GM19395 (cell line): ENCODE measurements around the gene AQP3.
A peak's percentile ranks its signal among the peaks of the same experiment; 100 is the strongest.
"Not testable (repeated sequence)": the region's sequence is repeated elsewhere in the genome, so short reads cannot be mapped to it uniquely, and the experiment has no call there.

Source experiments
- ATAC-seq: cut with Tn5 transposase; IDR thresholded peaks from one replicate; pipeline ENCODE4 v1.9.1; 2021; ENCODE audit warnings: mild to moderate bottlenecking, moderate library complexity; ENCODE audit not compliant: unreplicated experiment

The AQP3 gene

DNA sequence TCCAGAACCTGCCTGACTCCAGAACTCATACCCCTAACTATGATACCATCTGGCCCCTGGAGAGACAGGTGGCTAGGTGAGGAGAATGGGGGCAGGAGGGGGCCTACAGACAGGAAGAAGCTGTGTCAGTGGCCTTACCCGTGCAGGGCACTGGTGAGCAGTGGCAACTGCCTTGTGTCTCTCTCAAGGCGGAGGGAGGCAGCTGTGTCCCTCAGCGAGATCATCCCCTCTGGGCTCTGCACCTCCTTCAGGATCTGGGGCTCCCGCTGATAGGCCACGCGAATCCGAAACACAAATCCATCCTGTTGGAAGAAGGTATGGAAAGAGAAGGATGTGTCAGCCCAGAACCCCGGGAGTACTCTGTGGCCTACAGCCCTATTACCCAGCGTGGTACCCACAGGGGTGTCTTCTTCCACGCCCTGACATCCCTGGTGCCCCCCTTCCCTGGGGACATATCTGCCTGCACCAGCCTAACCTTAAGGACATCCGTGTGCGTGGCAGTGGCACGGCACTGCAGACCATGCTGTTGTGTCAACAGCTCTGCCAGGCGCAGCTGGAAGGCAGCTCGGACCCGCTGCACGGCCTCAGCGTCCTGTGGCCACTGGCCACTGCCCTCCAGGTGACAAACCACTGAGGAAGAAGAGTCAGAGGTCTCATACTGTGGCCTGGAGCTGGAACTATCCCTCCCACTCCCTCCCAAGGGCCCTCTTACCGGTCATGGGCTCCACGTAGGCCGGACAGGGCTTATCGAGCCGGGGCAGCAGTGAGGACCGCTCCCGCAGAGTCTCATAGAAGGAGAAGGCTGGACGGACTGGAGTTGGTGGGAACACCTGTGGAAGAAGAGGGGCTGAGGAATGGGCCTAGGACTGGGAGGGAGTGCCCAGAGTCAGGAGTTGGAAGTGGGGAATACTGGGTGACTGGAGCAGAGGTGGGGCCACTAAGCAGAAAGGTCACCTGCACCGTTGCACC is 18.5 kb upstream of the AQP3 start:
- ATAC-seq, result no peak

GRCh38 chr9:33465096-33465495 is 17.7 kb upstream of the AQP3 start:
- ATAC-seq, result no peak

GRCh38 chr9:33464045-33464636 is 16.7 kb upstream of the AQP3 start:
- ATAC-seq, result no peak

GRCh38 chr9:33463151-33463550 is 15.8 kb upstream of the AQP3 start:
- ATAC-seq, result no peak

GRCh38 chr9:33461492-33461891 is 14.1 kb upstream of the AQP3 start:
- ATAC-seq, result no peak

DNA sequence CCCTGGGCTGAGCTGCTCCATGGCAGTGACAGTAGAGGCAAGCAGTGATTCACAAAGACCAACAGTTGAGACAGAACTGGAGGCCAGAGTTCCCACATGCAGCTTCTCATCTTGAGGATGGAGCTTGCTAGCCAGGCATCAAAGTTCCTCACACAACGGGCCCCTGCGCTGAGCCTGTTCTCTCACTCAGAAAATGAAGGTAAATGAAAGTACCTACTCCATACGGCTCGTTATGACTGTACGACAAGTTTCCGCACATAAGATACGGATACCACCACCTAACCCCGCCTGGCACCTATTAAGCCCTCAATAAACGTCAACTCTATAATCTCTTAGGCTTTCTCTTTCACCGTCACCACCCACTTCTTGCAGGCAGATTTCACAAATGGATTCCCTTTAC is 13.5 kb upstream of the AQP3 start:
- no peak for ATAC-seq

DNA sequence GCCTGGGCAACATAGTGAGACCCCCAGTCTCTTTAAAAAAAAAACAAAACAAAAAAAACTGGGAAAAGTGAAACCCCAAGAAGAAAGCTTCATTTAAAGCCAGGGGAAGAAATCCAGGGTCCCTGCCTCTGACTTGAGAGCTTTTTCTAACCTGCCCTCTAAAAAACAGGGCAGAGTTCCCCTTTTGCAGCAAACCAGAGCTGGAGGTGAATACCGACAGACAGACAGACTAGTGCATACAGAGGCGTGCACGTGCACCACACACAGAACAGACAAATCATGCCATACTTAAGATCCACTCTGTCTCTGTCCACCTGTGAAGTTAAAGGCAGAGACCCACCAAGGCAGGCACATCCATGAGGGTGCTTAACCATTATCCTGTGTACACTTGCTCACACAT is 11.7 kb upstream of the AQP3 start:
- ATAC-seq, result no peak

DNA sequence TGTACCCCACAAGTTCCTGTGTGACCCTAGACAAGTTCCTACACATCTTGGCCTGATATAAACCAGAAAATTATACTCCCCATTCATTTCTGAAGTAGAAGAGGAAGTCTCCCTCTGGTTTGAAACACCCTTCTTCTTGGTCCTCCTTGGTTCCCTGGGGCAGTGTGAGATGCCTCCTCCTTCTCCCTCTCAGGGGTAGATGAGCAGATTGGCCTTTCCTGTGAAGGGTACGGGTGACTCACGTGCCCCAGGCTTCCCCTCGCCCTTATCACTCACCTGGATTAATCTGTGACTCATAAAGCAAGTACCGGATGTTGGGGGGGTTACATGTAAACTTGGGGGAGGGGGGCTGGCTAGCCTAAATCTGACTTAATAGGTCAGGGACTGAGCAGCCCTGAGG is 11.1 kb upstream of the AQP3 start:
- ATAC-seq, result peak; percentile 39

DNA sequence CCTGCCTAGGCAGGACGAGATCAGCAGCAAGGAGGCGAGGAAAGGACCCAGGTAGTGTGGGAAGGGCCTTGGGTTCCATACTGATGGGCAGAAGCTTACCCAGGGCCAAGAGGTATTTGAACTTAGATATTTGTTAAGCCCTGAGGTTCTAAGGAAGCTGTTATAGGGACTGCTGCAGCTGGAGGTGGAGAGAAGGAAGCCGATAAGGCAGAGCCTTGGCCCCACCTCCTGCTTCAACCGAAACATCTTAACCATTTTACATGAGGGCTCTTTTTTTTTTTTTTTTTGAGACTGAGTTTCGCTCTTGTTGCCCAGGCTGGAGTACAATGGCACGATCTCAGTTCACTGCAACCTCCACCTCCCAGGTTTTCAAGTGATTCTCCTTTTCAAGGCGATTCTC is 8.6 kb upstream of the AQP3 start:
- no peak for ATAC-seq

DNA sequence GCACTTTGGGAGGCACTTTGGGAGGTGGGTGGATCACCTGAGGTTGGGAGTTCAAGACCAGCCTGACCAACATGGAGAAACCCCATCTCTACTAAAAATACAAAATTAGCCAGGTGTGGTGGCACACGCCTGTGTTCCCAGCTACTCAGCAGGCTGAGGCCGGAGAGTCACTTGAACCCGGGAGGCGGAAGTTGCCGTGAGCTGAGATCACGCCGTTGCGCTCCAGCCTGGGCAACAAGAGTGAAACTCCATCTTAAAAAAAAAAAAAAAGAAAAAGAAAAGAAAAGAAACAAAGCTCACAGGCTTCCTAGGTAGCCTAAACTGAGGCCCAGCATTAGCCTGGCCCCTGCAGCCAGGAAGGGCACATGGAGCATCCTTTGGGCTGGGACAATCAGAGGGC is 8.1 kb upstream of the AQP3 start:
- not testable (repeated sequence) for ATAC-seq

DNA sequence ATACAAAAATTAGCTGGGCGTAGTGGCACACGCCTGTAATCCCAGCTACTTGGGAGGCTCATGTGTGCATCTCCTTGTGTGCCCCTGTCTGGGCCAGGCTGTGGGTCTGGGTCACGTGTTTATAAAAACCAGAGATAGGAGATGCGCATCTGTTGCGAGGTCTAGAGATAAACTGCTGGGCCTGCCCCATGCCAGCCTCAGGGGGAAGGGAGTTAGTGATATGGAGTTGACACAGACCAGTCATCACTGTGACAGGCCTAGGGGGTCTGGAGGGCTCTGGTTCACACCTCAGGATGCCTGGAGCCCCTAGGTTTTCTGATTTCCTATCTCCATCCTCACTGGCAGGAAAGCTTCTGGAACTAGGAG is 7.3 kb upstream of the AQP3 start:
- ATAC-seq, result peak; percentile 1

- peak; percentile 56 for ATAC-seq
Observed at GRCh38 chr9:33453999-33454660, 6.7 kb upstream of the AQP3 start.

GRCh38 chr9:33453286-33453860 is 6.0 kb upstream of the AQP3 start:
- no peak for ATAC-seq

DNA sequence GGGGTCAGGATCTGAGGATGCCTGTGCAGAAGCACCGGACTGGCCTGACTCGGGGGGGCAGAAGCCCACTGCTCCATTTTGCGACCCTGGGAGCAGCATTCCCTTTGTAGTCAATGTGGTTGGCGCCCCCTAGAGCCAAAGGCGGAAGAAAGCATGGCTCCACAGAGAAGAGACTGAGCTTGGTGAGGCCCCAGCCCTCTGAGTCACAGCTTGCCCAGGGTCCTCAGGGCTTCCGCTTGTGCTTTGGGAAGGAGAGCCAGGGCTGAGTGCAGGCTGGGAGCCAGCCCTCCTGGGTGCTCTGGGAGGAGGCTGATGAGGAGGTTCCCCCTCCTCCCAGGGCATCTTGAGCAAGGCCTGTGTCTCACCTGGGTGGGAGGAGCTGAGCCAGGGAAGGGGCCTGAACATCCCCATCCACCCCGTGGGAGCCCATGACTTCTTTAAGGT is 5.5 kb upstream of the AQP3 start:
- no peak for ATAC-seq

DNA sequence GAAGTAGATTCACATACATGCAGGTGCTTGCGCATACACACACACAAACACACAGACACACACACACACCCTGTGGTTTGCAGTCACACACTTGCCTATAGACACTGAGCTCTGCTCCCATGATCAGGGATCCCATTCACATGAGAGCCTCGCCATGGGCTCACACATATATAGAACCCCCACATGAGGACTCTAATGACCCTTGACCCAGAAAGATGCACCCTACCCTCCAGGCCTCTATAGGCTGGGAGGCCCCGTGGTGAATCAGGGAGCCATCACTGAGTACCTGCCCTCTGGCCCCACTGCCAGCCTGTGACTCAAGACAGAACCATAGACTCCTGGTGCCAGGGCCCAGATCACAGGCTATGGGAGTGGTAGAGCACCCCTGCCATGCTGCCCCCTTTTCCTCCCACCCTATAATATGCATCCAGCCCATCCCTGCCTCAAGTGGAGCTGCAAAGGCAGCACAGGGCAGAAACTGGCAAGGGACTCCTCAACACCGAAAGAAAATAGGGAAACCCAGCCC is 3.3 kb upstream of the AQP3 start:
- no peak for ATAC-seq

GRCh38 chr9:33449715-33450114 is 2.3 kb upstream of the AQP3 start:
- no peak for ATAC-seq

DNA sequence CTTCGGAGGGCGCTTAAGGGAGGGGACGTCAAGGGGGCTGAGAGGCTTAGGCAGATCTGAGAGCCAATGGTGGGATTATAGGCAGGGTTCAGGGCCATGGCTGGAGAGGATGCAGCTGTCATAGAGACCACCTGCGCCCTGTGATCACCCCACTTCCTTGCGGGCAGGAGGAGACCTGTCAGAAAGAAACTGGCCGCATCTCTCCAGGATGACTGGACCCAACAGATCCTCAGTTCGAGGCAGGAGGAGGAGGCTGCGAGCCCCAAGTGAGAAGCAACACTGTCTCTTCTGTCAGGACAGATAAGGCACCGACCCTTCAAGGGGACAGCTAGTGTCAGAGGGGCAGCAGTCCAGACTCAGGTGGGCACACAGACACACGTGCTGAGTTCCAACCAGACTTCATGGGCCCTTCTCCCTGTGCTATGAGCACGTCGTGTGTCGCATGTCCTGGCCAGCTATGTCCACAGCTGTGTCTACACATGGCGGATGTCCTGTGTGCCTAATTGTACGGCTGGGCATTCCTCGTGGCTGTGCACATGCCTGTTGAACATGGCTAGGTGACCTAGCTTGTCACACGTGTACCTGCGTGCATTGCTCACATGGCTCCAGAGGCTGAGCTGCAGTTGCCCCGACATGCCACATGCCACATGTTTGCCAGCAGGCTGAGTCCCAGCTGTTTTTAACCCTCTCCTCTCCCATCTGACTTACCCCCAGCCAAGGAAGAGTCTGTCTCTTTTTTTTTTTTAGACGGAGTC is 583 bp upstream of the AQP3 start:
- no peak for ATAC-seq

DNA sequence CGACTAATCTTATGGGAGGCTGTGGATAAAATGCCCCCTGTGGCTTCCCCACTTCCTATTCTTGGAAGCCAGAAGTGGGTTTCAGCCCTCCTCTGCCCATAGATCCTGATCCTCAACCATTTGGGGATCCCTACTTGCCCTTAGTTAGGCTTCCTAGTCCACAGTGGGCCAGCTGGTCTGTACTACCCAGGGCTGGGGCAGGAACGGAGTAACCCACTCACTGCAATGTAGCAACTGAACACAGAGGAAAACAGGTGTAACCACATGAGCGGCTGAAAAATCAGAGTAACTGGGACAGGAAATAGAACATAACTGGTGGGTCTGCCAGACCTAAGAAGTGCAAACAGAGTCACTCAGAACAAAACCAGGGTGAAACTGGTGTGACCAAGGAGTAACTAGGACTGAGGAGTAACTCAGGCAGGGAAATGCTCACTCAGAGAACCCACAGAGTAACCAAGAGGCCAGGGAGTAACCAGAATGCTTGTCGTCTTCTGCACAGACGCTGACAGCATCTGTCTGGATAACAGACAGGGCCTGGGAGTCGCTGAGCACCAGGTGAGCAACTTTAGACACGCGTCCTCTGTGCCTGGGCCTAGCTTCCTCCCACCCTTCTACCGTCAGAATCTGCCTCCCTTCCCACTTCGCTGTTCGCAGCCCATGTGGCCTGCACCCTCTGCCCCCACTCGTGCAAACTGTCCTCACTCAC is 1.0 kb downstream of the AQP3 start:
- ATAC-seq, result peak; percentile 94

DNA sequence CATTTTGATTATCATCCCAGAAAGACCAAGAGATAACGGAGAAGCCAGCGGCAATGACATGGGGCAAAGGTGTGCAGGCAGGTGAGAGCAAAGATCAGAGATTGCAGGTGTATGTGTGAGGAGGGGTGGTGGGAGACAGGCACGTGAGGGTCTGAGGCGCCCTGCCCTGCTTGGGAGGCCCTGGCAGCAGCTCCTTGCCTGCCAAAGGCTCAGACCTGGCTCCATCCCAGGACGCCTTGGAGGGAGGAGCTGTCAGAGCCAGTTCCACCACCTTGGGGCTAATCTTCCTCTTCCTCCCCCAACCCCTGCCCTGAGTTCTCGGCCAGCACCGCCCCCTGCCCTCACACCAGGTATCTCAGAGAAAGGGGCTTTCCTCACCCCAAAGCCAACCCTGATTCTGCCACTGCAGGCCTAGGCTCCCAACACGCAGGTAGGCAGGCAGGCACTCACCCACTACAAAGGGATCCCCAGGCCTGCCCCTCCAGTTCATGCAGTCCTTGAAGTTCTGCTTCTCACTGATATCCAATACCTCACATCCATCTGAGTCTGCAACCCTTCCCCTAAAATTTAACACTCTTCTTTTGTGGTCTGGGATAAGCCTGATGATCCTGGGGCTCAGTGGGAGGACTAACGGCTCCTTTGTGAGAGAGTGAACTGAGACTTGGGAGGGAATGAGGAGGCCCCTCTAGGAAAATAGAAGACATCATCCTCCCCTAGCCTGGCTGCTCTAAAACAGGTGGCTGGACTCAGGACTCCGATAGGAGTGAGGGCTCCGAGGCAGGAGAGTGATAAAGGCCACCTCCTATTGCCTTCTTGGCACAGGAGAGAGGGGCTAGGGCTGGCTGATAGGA is 1.8 kb downstream of the AQP3 start:
- no peak for ATAC-seq
